GM19193 (cell line): ENCODE data around the gene PTP4A1.
A peak's percentile ranks its signal among the peaks of the same experiment; 100 is the strongest.

Source experiments
- POLR2A ChIP-seq: IDR thresholded peaks from 4 replicates; pipeline ENCODE4 v1.6.1; 2011; ENCODE audit not compliant: insufficient read depth, insufficient read length; ENCODE audit errors: extremely low read depth

PTP4A1 gene

GRCh38 chr6:63597141-63598048 lies 25.1 kb downstream of the PTP4A1 start:
- no peak for TF ChIP-seq POLR2A

- peak; percentile 36 for TF ChIP-seq POLR2A
Observed at GRCh38 chr6:63598049-63599036, 26.1 kb downstream of the PTP4A1 start.

GRCh38 chr6:63599243-63599642 lies 27.0 kb downstream of the PTP4A1 start:
- no peak for TF ChIP-seq POLR2A

- no peak for TF ChIP-seq POLR2A
Observed at GRCh38 chr6:63600136-63600535, 27.9 kb downstream of the PTP4A1 start.

- no peak for TF ChIP-seq POLR2A
Observed at GRCh38 chr6:63609231-63609630, 37.0 kb downstream of the PTP4A1 start.

GRCh38 chr6:63610944-63611343 lies 38.7 kb downstream of the PTP4A1 start:
- no peak for TF ChIP-seq POLR2A

GRCh38 chr6:63611560-63611959 lies 39.3 kb downstream of the PTP4A1 start:
- no peak for TF ChIP-seq POLR2A

- no peak for TF ChIP-seq POLR2A
Observed at GRCh38 chr6:63615590-63615989, 43.3 kb downstream of the PTP4A1 start.
